A673 (cell line): ENCODE results near the gene TNIP1. TPM values are rescaled to one million over a fixed set of nuclear protein-coding genes. Genes with fewer than 3 reads are reported as not detected.

Source experiments
- BruUV-seq: library from RNA; stranded (reverse); fragments of 400-500 nt; replicated peaks from 2 replicates; lab custom pipeline; 2021; lab: Mats Ljungman, UMichigan
- CTCF ChIA-PET: fragments of 300-600 bp; sonication (Branson Sonifier 250); formaldehyde crosslinking; loops from one replicate; lab custom pipeline; 2022; ENCODE audit warnings: antibody characterized with exemption; lab: Charles Lee
- POLR2A ChIA-PET: fragments of 300-600 bp; sonication (Branson Sonifier 250); formaldehyde crosslinking; loops from one replicate; lab custom pipeline; 2022; ENCODE audit warnings: antibody characterized with exemption; ENCODE audit not compliant: low non-redundant PET; lab: Charles Lee
- DNase-seq: peaks from one replicate; pipeline ENCODE4 v3.0.0-alpha.2; 2015; ENCODE audit warnings: low spot score
- H3K27ac ChIP-seq: fragments of 200-600 bp; sonication (generic); 2 replicates; pipeline ENCODE4 v1.5.1; 2016; ENCODE audit warnings: mixed run types, low read depth, mild to moderate bottlenecking, mixed read lengths, antibody characterized with exemption, low read length; ENCODE audit not compliant: poor library complexity, severe bottlenecking
- H3K27me3 ChIP-seq: fragments of 200-600 bp; sonication (generic); replicated peaks from 2 replicates; pipeline ENCODE4 v1.6.1; 2017; ENCODE audit warnings: mixed run types, low read depth, mild to moderate bottlenecking, mixed read lengths, antibody characterized with exemption, low read length; ENCODE audit not compliant: insufficient read depth, poor library complexity
- H3K36me3 ChIP-seq: fragments of 200-600 bp; sonication (generic); 2 replicates; pipeline ENCODE4 v1.6.1; 2016; ENCODE audit warnings: mixed run types, mild to moderate bottlenecking, mixed read lengths, antibody characterized with exemption, low read length; ENCODE audit not compliant: insufficient read depth, poor library complexity, severe bottlenecking
- H3K4me1 ChIP-seq: fragments of 200-600 bp; sonication (generic); 2 replicates; pipeline ENCODE4 v1.6.1; 2017; ENCODE audit warnings: mixed run types, mild to moderate bottlenecking, mixed read lengths, antibody characterized with exemption, low read length; ENCODE audit not compliant: insufficient read depth, poor library complexity, severe bottlenecking
- H3K4me3 ChIP-seq: fragments of 200-600 bp; sonication (generic); 2 replicates; pipeline ENCODE4 v1.5.1; 2016; ENCODE audit warnings: low read depth, mixed run types, mild to moderate bottlenecking, mixed read lengths, low read length; ENCODE audit not compliant: poor library complexity, severe bottlenecking
- H3K9me3 ChIP-seq: fragments of 200-600 bp; sonication (generic); 2 replicates; pipeline ENCODE4 v1.6.1; 2016; ENCODE audit warnings: mixed run types, low read depth, mild to moderate bottlenecking, mixed read lengths, antibody characterized with exemption, low read length; ENCODE audit not compliant: poor library complexity, severe bottlenecking
- CTCF ChIP-seq: fragments of 300-800, 200-600 bp; sonication (generic); conservative IDR thresholded peaks from 2 replicates; pipeline ENCODE4 v1.5.1; 2017; ENCODE audit warnings: low read depth, mild to moderate bottlenecking, antibody characterized with exemption, low read length, moderate library complexity, mixed read lengths
- EZH2 ChIP-seq: fragments of 200-600 bp; sonication (generic); IDR thresholded peaks from 2 replicates; pipeline ENCODE4 v1.6.1; 2017; ENCODE audit warnings: borderline replicate concordance, low read depth, mild to moderate bottlenecking, mixed read lengths, antibody characterized with exemption, low read length; ENCODE audit not compliant: poor library complexity, severe bottlenecking
- intact Hi-C: fragments of 100-400 bp; cut with micrococcal nuclease; formaldehyde crosslinking; loops from one replicate; pipeline ENCODE4 v1.10.0; 2022; ENCODE audit not compliant: unreplicated experiment
- total RNA-seq: library from RNA; stranded (reverse); gene quantifications from 2 replicates; pipeline ENCODE4 v1.2.3, GENCODE V29; 2021

Gene TNIP1
- total RNA-seq, 1 experiment from 2014 or later, result 33.3 TPM

DNA sequence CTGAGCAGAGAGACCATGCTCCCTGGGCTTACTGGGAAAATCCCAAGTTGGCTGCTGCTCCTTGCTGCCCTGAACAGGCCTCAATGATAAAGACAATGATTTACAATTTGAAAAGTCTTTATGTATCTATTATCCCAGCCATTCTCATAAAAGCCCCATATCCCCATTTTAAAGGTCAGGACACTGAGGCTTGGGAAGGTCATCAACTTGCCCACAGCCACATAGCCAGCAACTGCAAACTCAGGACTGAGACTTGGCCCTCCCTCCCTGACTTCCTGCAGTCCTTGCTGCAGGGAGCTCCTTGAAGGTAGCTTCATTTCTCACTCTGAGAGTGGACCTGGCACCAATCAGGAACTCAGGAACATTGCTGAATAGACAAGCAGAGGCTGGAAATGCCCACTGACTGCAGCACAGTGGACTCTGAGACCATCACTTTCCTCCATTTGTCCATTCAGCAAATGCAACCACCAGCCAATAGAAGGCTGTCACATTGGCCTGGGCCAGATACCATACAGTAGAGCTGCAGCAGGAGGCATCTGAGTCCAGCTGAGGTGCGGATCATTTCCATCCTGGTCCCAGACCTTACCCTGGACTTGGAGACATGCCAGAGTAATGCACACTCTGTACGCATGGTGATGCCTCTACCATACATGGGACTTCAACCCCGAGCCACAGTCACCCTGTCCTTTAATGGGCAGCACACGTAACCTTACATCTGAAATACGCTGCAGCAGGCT lies 18.3 kb downstream of the TNIP1 start:
- H3K27me3 ChIP-seq, result no peaks in the 10 kb centered on the region
- TF ChIP-seq EZH2, result no peak
- no peak for TF ChIP-seq CTCF
- ChIA-PET CTCF (no interaction called here), POLR2A (no interaction called here)
- H3K27ac ChIP-seq, result no peak overlapping the region
- no peaks in the 10 kb centered on the region for H3K9me3 ChIP-seq
- no peaks in the 10 kb centered on the region for H3K4me1 ChIP-seq
- intact Hi-C loops, result no loop called here
- BruUV-seq, result no TSS peak
- H3K36me3 ChIP-seq, result no peaks in the 10 kb centered on the region
- H3K4me3 ChIP-seq, result no peak overlapping the region
- no peak for DNase-seq

- H3K36me3 ChIP-seq, result no peaks in the 10 kb centered on the region
- ChIA-PET POLR2A (no interaction called here), CTCF (interaction anchor here (1.2 kb wide), 1 partner anchor 9 kb away, joined by 5 read pairs; no protein-coding TSS in a partner anchor)
- BruUV-seq, result no TSS peak
- no peak overlapping the region for H3K27ac ChIP-seq
- no peak for DNase-seq
- no peak overlapping the region for H3K4me3 ChIP-seq
- TF ChIP-seq CTCF (no peak), EZH2 (no peak)
- H3K9me3 ChIP-seq, result no peaks in the 10 kb centered on the region
- no peaks in the 10 kb centered on the region for H3K4me1 ChIP-seq
- intact Hi-C loops, result no loop called here
- no peaks in the 10 kb centered on the region for H3K27me3 ChIP-seq
Measured at GRCh38 chr5:151060742-151061141, 20.1 kb downstream of the TNIP1 start.

GRCh38 chr5:151058891-151059489 lies 21.8 kb downstream of the TNIP1 start:
- Histone ChIP-seq H3K4me1 (no peaks in the 10 kb centered on the region), H3K27ac (no peak overlapping the region), H3K4me3 (no peak overlapping the region), H3K36me3 (no peaks in the 10 kb centered on the region), H3K27me3 (no peaks in the 10 kb centered on the region), H3K9me3 (no peaks in the 10 kb centered on the region)
- BruUV-seq, result no TSS peak
- intact Hi-C loops, result no loop called here
- TF ChIP-seq EZH2 (no peak), CTCF (no peak)
- CTCF ChIA-PET, result no interaction called here
- POLR2A ChIA-PET, result no interaction called here
- DNase-seq, result no peak
